Lower lobe of right lung (tissue), 2 donors: ENCODE data around the gene LIMD2. TPM values are rescaled to one million over a fixed set of nuclear protein-coding genes. Genes with fewer than 3 reads are reported as not detected.

ENCODE experiments used
- ATAC-seq, 2 donors: fragments of 200-7000 bp; cut with Tn5 transposase; one replicate each; pipeline ENCODE4 v1.9.1; 2020 to 2022; ENCODE audit warnings: mild to moderate bottlenecking in 2 of 2, moderate library complexity in 2 of 2
- DNase-seq: peaks from one replicate; pipeline ENCODE4 v3.0.0-alpha.2; 2020
- H3K27ac ChIP-seq: fragments of 200-600 bp; one replicate; pipeline ENCODE4 v1.8.0; 2022
- H3K27me3 ChIP-seq: fragments of 200-600 bp; one replicate; pipeline ENCODE4 v1.8.0; 2022; ENCODE audit warnings: low read depth
- H3K36me3 ChIP-seq: fragments of 200-600 bp; one replicate; pipeline ENCODE4 v1.8.0; 2022; ENCODE audit warnings: mild to moderate bottlenecking
- H3K4me1 ChIP-seq: fragments of 200-600 bp; one replicate; pipeline ENCODE4 v1.8.0; 2022
- H3K4me3 ChIP-seq: fragments of 200-600 bp; one replicate; pipeline ENCODE4 v1.8.0; 2022; ENCODE audit warnings: mild to moderate bottlenecking
- H3K9me3 ChIP-seq: fragments of 200-600 bp; one replicate; pipeline ENCODE4 v1.8.0; 2022
- intact Hi-C: fragments of 100-400 bp; cut with DNase I; formaldehyde crosslinking; loops from one replicate; pipeline ENCODE4 v1.11.0; 2022
- total RNA-seq: library from RNA; stranded (reverse); fragmentation: NEBNext Ultra II Directional; extraction: Animal tissue kit (Norgen Biotek cat#: 25700); gene quantifications from one replicate; pipeline ENCODE4 v1.2.1, GENCODE V29; 2021
- TF ChIP-seq, protein P1 (sequence below): fragments of 200-600 bp; IDR thresholded peaks from one replicate; pipeline ENCODE4 v1.8.0; 2022; ENCODE audit warnings: antibody characterized with exemption, mild to moderate bottlenecking
- donor health status: DM: no; HTN: yes; CAD: no; lungs with severe emphysema.

The LIMD2 gene
- total RNA-seq, 1 donor from 2014 or later: 25.9 TPM

DNA sequence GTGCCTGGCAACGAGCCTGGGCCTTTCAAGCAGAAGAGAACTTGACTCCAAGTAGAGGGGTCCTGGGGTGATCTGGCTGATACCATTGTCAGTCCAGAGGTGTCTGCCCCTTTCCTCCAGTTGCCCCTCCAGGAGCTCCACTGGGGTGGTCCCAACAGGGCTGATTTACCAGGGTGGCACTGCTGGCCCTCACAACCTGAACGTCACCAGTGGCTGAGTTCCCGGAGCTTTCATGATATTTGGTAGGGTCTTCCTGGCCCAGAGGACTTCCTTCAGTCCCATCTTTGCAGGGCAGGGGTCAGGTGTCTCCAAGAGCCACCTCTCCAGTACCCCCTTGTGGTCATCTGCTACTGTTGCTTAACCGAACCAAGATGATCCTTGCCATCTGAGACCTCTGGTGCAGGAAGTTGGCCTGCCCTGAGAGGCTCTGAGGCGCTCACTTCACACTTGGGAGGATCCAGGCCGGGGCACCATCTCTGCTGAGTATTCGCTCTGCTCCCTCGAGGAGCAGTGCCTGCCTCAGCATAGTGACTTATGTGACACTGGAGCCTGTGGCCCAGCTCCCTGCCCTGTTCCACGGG, 3.5 kb downstream of the LIMD2 start:
- no peaks in the 10 kb centered on the region for H3K9me3 ChIP-seq
- ATAC-seq: no peak
- peaks cover 39% of the 10 kb centered on the region for H3K4me1 ChIP-seq
- no peak overlapping the region for H3K4me3 ChIP-seq
- no peaks in the 10 kb centered on the region for H3K27me3 ChIP-seq
- intact Hi-C loops: no loop called here
- H3K27ac ChIP-seq: peak overlapping the region; percentile 84
- no peak for DNase-seq
- H3K36me3 ChIP-seq: peaks cover 41% of the 10 kb centered on the region
- TF ChIP-seq, protein P1, sequence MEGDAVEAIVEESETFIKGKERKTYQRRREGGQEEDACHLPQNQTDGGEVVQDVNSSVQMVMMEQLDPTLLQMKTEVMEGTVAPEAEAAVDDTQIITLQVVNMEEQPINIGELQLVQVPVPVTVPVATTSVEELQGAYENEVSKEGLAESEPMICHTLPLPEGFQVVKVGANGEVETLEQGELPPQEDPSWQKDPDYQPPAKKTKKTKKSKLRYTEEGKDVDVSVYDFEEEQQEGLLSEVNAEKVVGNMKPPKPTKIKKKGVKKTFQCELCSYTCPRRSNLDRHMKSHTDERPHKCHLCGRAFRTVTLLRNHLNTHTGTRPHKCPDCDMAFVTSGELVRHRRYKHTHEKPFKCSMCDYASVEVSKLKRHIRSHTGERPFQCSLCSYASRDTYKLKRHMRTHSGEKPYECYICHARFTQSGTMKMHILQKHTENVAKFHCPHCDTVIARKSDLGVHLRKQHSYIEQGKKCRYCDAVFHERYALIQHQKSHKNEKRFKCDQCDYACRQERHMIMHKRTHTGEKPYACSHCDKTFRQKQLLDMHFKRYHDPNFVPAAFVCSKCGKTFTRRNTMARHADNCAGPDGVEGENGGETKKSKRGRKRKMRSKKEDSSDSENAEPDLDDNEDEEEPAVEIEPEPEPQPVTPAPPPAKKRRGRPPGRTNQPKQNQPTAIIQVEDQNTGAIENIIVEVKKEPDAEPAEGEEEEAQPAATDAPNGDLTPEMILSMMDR: peak; percentile 49

DNA sequence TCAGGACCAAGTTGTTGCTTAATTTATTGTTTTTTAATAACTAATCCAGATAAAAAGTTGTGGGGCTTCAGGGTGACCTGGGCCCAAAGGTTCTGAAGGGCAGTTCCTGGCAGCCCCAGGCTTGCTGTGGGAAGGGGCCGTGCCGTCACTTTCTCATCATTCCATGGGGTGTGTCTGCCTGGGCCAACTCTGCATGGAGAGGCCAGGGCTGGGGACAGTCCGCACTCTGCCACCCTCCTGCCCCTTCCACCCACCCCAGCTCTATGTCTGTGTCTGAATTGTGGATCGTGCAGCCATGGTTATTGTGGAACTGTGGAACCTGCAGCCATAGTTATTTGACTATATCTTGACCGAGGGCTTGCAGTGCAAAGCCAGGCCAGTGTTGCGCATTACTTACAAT, 4.0 kb downstream of the LIMD2 start:
- intact Hi-C loops: no loop called here
- H3K27me3 ChIP-seq: no peaks in the 10 kb centered on the region
- no peaks in the 10 kb centered on the region for H3K9me3 ChIP-seq
- TF ChIP-seq, protein P1: no peak
- H3K27ac ChIP-seq: no peak overlapping the region
- DNase-seq (no peak), ATAC-seq (no peak)
- H3K36me3 ChIP-seq: peaks cover 47% of the 10 kb centered on the region
- H3K4me1 ChIP-seq: peaks cover 33% of the 10 kb centered on the region
- no peak overlapping the region for H3K4me3 ChIP-seq

DNA sequence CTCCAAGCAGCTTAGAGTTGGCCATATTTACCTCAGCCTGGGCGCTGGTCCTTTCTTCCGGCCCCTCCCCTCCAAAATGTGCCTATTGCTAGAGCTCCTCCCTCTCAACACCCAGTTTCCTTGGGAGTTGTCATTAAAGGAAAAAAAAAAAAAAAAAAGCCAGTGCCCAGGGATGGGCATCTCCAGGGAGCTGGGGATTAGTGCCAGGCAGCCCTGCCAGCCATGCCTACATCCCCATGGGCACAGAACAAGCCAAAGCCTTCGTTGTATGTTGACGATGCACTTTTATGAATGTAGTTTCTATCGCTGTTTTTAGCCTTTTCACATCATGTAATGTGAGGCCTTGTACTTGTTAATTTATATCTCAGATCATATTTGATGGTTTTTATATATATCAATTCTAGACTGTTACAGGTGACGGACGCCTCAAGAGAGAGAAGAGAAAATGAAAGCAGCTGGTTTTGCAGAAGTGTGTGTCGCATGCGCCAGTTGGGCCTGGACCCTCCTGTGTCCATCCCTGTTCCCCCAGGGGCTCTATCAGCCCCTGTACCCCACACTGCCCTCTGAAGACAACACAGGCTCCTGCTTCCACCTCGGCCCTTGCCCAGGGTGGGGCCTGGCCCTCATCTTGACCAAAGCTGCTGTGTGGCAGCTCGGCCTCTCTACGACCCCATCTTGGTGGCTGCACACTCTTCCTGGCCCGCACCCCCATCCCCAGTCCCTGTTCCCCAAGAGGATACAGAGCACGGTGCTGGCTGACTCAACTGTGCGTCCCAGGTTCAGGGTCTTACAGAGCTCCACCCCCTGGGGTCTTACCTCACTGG, 4.8 kb downstream of the LIMD2 start:
- Histone ChIP-seq H3K36me3 (peaks cover 54% of the 10 kb centered on the region), H3K27me3 (no peaks in the 10 kb centered on the region), H3K9me3 (no peaks in the 10 kb centered on the region), H3K4me3 (no peak overlapping the region), H3K27ac (no peak overlapping the region), H3K4me1 (peaks cover 31% of the 10 kb centered on the region)
- DNase-seq (no peak), ATAC-seq (no peak)
- intact Hi-C loops: no loop called here
- TF ChIP-seq, protein P1: no peak

DNA sequence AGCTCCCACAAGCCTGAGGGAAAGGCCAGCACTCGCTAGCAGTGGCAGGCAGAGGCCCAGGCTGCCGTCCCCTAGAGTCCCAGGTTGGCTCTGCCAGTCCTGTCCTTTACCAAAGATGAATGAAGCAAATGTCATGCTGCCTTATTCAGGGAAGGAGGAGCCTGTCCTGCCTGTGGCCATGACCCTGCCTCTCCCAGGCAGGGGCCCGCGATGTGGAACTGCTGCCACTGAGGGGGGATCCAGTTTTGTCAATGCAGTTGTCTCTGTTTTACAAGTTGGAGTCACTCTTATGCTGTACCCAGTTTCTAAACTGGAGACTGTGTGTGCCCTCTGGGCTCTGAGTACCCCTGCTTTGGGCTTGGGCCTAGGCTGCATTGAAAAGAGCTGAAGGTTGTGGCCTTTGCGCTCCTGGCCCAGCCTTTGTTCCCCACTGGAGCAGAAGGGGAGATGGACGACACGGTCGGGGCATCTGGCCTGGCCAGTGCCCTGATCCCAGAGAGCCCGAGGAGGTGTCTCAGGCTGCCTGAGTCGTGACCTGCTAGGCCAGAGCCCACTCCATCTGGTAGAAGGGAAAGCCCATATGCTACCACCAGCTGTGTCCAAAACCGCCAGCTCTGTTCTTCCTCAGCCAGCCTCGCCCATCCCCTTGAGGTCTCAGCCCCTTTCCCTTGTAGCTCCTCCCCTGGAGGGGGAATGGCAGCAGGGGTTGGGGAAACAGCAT, 5.5 kb downstream of the LIMD2 start:
- Histone ChIP-seq H3K9me3 (no peaks in the 10 kb centered on the region), H3K4me3 (no peak overlapping the region), H3K36me3 (peaks cover 62% of the 10 kb centered on the region), H3K27me3 (no peaks in the 10 kb centered on the region), H3K4me1 (peaks cover 31% of the 10 kb centered on the region), H3K27ac (no peak overlapping the region)
- DNase-seq: no peak
- no peak for ATAC-seq
- intact Hi-C loops: no loop called here
- TF ChIP-seq, protein P1: no peak

DNA sequence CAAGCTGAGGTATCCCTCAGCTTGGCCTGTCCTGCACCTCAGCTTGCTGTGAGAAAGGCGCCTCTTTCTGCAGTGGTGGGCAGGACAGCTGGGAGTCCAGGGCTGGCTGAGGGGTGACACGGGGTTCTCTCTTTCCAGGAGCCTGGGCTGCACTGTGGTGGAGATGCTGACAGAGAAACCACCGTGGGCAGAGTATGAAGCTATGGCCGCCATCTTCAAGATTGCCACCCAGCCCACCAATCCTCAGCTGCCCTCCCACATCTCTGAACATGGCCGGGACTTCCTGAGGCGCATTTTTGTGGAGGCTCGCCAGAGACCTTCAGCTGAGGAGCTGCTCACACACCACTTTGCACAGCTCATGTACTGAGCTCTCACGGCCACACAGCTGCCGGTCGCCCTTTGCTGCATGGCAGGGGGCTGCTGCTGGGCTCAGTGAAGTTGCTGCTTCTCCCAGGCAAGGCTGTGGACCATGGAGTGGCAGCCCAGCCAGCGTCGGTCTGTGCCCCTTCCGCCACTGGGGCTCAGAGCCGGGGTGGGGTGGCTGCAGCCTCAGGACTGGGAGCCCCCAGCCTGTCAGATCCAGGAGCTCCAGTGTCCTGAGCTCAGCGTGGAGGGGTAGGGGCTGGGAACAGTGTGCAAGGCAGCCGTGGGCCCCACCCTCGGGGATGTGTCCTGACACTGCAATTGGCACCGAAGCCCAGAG, 6.4 kb downstream of the LIMD2 start:
- H3K4me3 ChIP-seq: no peak overlapping the region
- H3K4me1 ChIP-seq: peaks cover 23% of the 10 kb centered on the region
- H3K27ac ChIP-seq: no peak overlapping the region
- no peaks in the 10 kb centered on the region for H3K9me3 ChIP-seq
- DNase-seq (no peak), ATAC-seq (no peak)
- H3K36me3 ChIP-seq: peaks cover 70% of the 10 kb centered on the region
- H3K27me3 ChIP-seq: no peaks in the 10 kb centered on the region
- TF ChIP-seq, protein P1: no peak
- intact Hi-C loops: no loop called here
